ENCODE results near the gene OR51B6.
"Not testable (repeated sequence)": the region's sequence is repeated elsewhere in the genome, so short reads cannot be mapped to it uniquely, and the experiment has no call there.

Gene OR51B6

GRCh38 chr11:5362017-5362625 is 10.8 kb downstream of the OR51B6 start:
- no peak overlapping the region for H3K4me3 ChIP-seq (ENCODE audit: low read depth, low read length)
- no peak for DNase-seq
- H3K27ac ChIP-seq, result no peak overlapping the region
- H3K9me3 ChIP-seq (ENCODE audit: severe bottlenecking), result no peaks in the 10 kb centered on the region
- H3K36me3 ChIP-seq, result no peaks in the 10 kb centered on the region
- TF ChIP-seq CTCF (IDR thresholded peaks at IDR 0.05; ENCODE audit: low read depth, low read length), result no peak
- peaks cover 40% of the 10 kb centered on the region for H3K27me3 ChIP-seq (ENCODE audit: insufficient read depth, low read depth, severe bottlenecking)

- no peak for TF ChIP-seq CTCF (IDR thresholded peaks at IDR 0.05; ENCODE audit: low read depth, low read length)
- DNase-seq, result no peak
- no peak overlapping the region for H3K27ac ChIP-seq
- peaks cover 54% of the 10 kb centered on the region for H3K27me3 ChIP-seq (ENCODE audit: insufficient read depth, low read depth, severe bottlenecking)
- no peaks in the 10 kb centered on the region for H3K9me3 ChIP-seq (ENCODE audit: severe bottlenecking)
- H3K36me3 ChIP-seq, result no peaks in the 10 kb centered on the region
- H3K4me3 ChIP-seq (ENCODE audit: low read depth, low read length), result no peak overlapping the region
Observed at GRCh38 chr11:5363679-5364078, 12.4 kb downstream of the OR51B6 start.

GRCh38 chr11:5364214-5364613 is 12.9 kb downstream of the OR51B6 start:
- no peak for DNase-seq
- Histone ChIP-seq H3K9me3 (ENCODE audit: severe bottlenecking) (no peaks in the 10 kb centered on the region), H3K36me3 (no peaks in the 10 kb centered on the region), H3K4me3 (ENCODE audit: low read depth, low read length) (no peak overlapping the region), H3K27ac (no peak overlapping the region), H3K27me3 (ENCODE audit: insufficient read depth, low read depth, severe bottlenecking) (peaks cover 59% of the 10 kb centered on the region)
- no peak for TF ChIP-seq CTCF (IDR thresholded peaks at IDR 0.05; ENCODE audit: low read depth, low read length)

- not testable (repeated sequence) for H3K36me3 ChIP-seq; H3K27ac ChIP-seq; H3K4me3 ChIP-seq (ENCODE audit: low read depth, low read length); DNase-seq; H3K9me3 ChIP-seq (ENCODE audit: severe bottlenecking)
- peaks cover 66% of the 10 kb centered on the region for H3K27me3 ChIP-seq (ENCODE audit: insufficient read depth, low read depth, severe bottlenecking)
Observed at GRCh38 chr11:5366365-5366764, 15.1 kb downstream of the OR51B6 start.

- H3K9me3 ChIP-seq (ENCODE audit: severe bottlenecking), result no peaks in the 10 kb centered on the region
- H3K27me3 ChIP-seq (ENCODE audit: insufficient read depth, low read depth, severe bottlenecking), result peaks cover 64% of the 10 kb centered on the region
- no peak overlapping the region for H3K4me3 ChIP-seq (ENCODE audit: low read depth, low read length)
- no peak overlapping the region for H3K27ac ChIP-seq
- H3K36me3 ChIP-seq, result no peaks in the 10 kb centered on the region
- no peak for DNase-seq
- TF ChIP-seq CTCF (IDR thresholded peaks at IDR 0.05; ENCODE audit: low read depth, low read length), result no peak
Observed at GRCh38 chr11:5366856-5367255, 15.5 kb downstream of the OR51B6 start.

GRCh38 chr11:5367448-5368074 is 16.3 kb downstream of the OR51B6 start:
- no peak overlapping the region for H3K4me3 ChIP-seq (ENCODE audit: low read depth, low read length)
- no peak for TF ChIP-seq CTCF (IDR thresholded peaks at IDR 0.05; ENCODE audit: low read depth, low read length)
- H3K27ac ChIP-seq, result no peak overlapping the region
- H3K36me3 ChIP-seq, result no peaks in the 10 kb centered on the region
- no peak for DNase-seq
- H3K9me3 ChIP-seq (ENCODE audit: severe bottlenecking), result no peaks in the 10 kb centered on the region
- H3K27me3 ChIP-seq (ENCODE audit: insufficient read depth, low read depth, severe bottlenecking), result peaks cover 64% of the 10 kb centered on the region

Data from WERI-Rb-1 (cell line).